Keratinocyte (primary cell): Measurements from ENCODE around the gene ZNF728.

Source experiments
- CTCF ChIP-seq, 3 experiments: IDR thresholded peaks in 1 of 3; conservative IDR thresholded peaks in 1 of 3; optimal IDR thresholded peaks in 1 of 3; 2 replicates in 2 of 3; 3 replicates in 1 of 3; pipeline versions ENCODE3 to v1.5.1; 2011; ENCODE audit warnings: low read length in 3 of 3, mild to moderate bottlenecking in 3 of 3, moderate library complexity in 2 of 3, control low read depth in 1 of 3, inconsistent platforms in 1 of 3; ENCODE audit not compliant: insufficient read depth in 2 of 3; ENCODE audit errors: extremely low read depth in 1 of 3
- EZH2 ChIP-seq: IDR thresholded peaks from one replicate; pipeline ENCODE4 v1.6.1; 2012; ENCODE audit warnings: inconsistent platforms, mild to moderate bottlenecking, low read length, moderate library complexity

- TF ChIP-seq CTCF (optimal IDR thresholded peaks at IDR 0.05 in 1 of 3, IDR thresholded peaks at IDR 0.05 in 1 of 3, conservative IDR thresholded peaks at IDR 0.05 in 1 of 3; ENCODE audit: extremely low read depth in 1 of 3, insufficient read depth in 2 of 3, low read length in 3 of 3) (no peak), EZH2 (no peak)
These were observed at the start of gene ZNF728 for GRCh38 chr19:23002690-23003422.
